HEK293 (cell line): ENCODE data around the gene PLK3.

Experiments
- EGR2 ChIP-seq: fragments of 450-650 bp; formaldehyde crosslinking; IDR thresholded peaks from 2 replicates; pipeline ENCODE4 v1.5.1; 2016; ENCODE audit warnings: low read depth, missing biosample characterization, missing genetic modification characterization
- HOXD13 ChIP-seq: sonication (generic); formaldehyde crosslinking; IDR thresholded peaks from 2 replicates; pipeline ENCODE4 v1.8.0; 2022; ENCODE audit warnings: missing genetic modification reagents, borderline replicate concordance
- RBAK ChIP-seq: fragments of 450-650 bp; formaldehyde crosslinking; IDR thresholded peaks from 2 replicates; pipeline ENCODE4 v1.5.1; 2016; ENCODE audit warnings: missing biosample characterization, missing genetic modification characterization
- YY2 ChIP-seq: fragments of 450-650 bp; formaldehyde crosslinking; IDR thresholded peaks from 2 replicates; pipeline ENCODE4 v1.5.1; 2016; ENCODE audit warnings: missing biosample characterization, missing genetic modification characterization
- ZBTB1 ChIP-seq: fragments of 450-650 bp; formaldehyde crosslinking; IDR thresholded peaks from 2 replicates; pipeline ENCODE4 v1.5.1; 2016; ENCODE audit warnings: missing biosample characterization, missing genetic modification characterization
- ZBTB21 ChIP-seq: fragments of 450-650 bp; formaldehyde crosslinking; IDR thresholded peaks from 2 replicates; pipeline ENCODE4 v1.5.1; 2017; ENCODE audit warnings: missing biosample characterization, missing genetic modification characterization
- ZFP3 ChIP-seq: fragments of 450-650 bp; formaldehyde crosslinking; IDR thresholded peaks from 2 replicates; pipeline ENCODE4 v1.5.1; 2016; ENCODE audit warnings: low read depth, missing biosample characterization, missing genetic modification characterization
- ZNF350 ChIP-seq: fragments of 450-650 bp; formaldehyde crosslinking; IDR thresholded peaks from 2 replicates; pipeline ENCODE4 v1.5.0; 2017; ENCODE audit warnings: missing biosample characterization, mild to moderate bottlenecking, missing genetic modification characterization
- ZNF37A ChIP-seq: fragments of 450-650 bp; IDR thresholded peaks from 2 replicates; pipeline ENCODE4 v1.5.1; 2018; ENCODE audit warnings: missing biosample characterization, missing genetic modification characterization
- ZNF394 ChIP-seq: fragments of 450-650 bp; formaldehyde crosslinking; IDR thresholded peaks from 2 replicates; pipeline ENCODE4 v1.5.1; 2016; ENCODE audit warnings: missing biosample characterization, missing genetic modification characterization, mild to moderate bottlenecking, moderate library complexity, borderline replicate concordance
- ZNF416 ChIP-seq: fragments of 450-650 bp; formaldehyde crosslinking; IDR thresholded peaks from 2 replicates; pipeline ENCODE4 v1.5.1; 2016; ENCODE audit warnings: missing biosample characterization, missing genetic modification characterization
- ZNF548 ChIP-seq: fragments of 450-650 bp; formaldehyde crosslinking; IDR thresholded peaks from 2 replicates; pipeline ENCODE4 v1.5.1; 2016; ENCODE audit warnings: missing biosample characterization, missing genetic modification characterization
- ZNF558 ChIP-seq: fragments of 450-650 bp; formaldehyde crosslinking; IDR thresholded peaks from 2 replicates; pipeline ENCODE4 v1.5.1; 2016; ENCODE audit warnings: missing biosample characterization, missing genetic modification characterization
- ZNF792 ChIP-seq: fragments of 450-650 bp; formaldehyde crosslinking; IDR thresholded peaks from 2 replicates; pipeline ENCODE4 v1.5.1; 2016; ENCODE audit warnings: missing biosample characterization, missing genetic modification characterization
- TF ChIP-seq, protein P1 (sequence below): fragments of 450-650 bp; formaldehyde crosslinking; IDR thresholded peaks from 2 replicates; pipeline ENCODE4 v1.5.1; 2016; ENCODE audit warnings: missing biosample characterization, missing genetic modification characterization, low read depth
- TF ChIP-seq, protein P2 (sequence below): fragments of 450-650 bp; formaldehyde crosslinking; IDR thresholded peaks from 2 replicates; pipeline ENCODE4 v1.5.1; 2016; ENCODE audit warnings: missing biosample characterization, missing genetic modification characterization
- TF ChIP-seq, protein P3 (sequence below): fragments of 450-650 bp; formaldehyde crosslinking; IDR thresholded peaks from 2 replicates; pipeline ENCODE4 v1.5.1; 2017; ENCODE audit warnings: missing biosample characterization, missing genetic modification characterization
- TF ChIP-seq, protein P4 (sequence below): fragments of 450-650 bp; formaldehyde crosslinking; IDR thresholded peaks from 2 replicates; pipeline ENCODE4 v1.5.1; 2016; ENCODE audit warnings: missing biosample characterization, missing genetic modification characterization
- TF ChIP-seq, protein P5 (sequence below): fragments of 450-650 bp; formaldehyde crosslinking; IDR thresholded peaks from 2 replicates; pipeline ENCODE4 v1.5.1; 2016; ENCODE audit warnings: missing biosample characterization, missing genetic modification characterization
- TF ChIP-seq, protein P6 (sequence below): fragments of 450-650 bp; formaldehyde crosslinking; IDR thresholded peaks from 2 replicates; pipeline ENCODE4 v1.5.1; 2016; ENCODE audit warnings: missing biosample characterization, missing genetic modification characterization, low read depth

PLK3 gene

DNA sequence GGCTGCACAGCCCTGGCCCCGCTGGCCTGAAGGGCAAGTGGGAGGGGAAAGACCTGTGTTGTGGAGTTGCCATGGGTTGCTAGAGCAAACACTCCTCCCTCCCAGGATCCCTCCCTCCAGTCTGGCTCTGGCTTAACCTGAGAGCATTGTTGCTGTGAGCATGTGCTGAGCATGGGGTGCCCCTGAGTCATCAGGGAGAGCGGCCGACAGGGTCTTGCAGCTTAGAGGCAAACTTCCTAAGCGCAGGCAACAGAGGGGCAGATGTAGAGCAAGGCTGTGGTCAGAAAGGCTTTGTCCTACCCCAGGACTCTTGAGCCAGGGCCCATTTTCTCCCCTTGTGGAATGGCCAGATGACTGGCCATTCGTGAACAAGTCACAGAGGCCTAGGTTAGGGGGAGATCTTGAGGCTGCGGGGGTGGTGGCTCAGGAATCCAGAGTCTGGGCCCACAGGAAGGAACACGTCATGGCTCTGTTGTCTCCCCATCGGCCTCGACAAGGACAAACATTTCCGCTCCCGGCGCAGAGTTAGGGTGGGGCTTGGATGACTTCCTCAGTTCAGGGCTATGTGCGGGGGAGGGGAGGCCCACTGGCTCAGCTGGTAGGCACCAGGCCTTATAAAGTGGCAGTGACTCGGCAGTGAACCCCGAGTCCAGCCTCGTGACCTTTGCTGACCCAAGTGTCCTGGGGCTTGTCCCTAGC is 7.3 kb downstream of the PLK3 start (continued):
- TF ChIP-seq, protein P1, sequence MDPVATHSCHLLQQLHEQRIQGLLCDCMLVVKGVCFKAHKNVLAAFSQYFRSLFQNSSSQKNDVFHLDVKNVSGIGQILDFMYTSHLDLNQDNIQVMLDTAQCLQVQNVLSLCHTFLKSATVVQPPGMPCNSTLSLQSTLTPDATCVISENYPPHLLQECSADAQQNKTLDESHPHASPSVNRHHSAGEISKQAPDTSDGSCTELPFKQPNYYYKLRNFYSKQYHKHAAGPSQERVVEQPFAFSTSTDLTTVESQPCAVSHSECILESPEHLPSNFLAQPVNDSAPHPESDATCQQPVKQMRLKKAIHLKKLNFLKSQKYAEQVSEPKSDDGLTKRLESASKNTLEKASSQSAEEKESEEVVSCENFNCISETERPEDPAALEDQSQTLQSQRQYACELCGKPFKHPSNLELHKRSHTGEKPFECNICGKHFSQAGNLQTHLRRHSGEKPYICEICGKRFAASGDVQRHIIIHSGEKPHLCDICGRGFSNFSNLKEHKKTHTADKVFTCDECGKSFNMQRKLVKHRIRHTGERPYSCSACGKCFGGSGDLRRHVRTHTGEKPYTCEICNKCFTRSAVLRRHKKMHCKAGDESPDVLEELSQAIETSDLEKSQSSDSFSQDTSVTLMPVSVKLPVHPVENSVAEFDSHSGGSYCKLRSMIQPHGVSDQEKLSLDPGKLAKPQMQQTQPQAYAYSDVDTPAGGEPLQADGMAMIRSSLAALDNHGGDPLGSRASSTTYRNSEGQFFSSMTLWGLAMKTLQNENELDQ (tag by site-specific recombination) = no peak
- TF ChIP-seq ZNF558 = no peak
- TF ChIP-seq ZNF792 = no peak
- TF ChIP-seq EGR2 (tag by site-specific recombination) = peak; percentile 33; the same call in 1 of the 2 replicates
- TF ChIP-seq, protein P2, sequence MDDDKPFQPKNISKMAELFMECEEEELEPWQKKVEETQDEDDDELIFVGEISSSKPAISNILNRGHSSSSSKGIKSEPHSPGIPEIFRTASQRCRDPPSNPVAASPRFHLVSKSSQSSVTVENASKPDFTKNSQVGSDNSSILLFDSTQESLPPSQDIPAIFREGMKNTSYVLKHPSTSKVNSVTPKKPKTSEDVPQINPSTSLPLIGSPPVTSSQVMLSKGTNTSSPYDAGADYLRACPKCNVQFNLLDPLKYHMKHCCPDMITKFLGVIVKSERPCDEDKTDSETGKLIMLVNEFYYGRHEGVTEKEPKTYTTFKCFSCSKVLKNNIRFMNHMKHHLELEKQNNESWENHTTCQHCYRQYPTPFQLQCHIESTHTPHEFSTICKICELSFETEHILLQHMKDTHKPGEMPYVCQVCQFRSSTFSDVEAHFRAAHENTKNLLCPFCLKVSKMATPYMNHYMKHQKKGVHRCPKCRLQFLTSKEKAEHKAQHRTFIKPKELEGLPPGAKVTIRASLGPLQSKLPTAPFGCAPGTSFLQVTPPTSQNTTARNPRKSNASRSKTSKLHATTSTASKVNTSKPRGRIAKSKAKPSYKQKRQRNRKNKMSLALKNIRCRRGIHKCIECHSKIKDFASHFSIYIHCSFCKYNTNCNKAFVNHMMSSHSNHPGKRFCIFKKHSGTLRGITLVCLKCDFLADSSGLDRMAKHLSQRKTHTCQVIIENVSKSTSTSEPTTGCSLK (tag by site-specific recombination) = no peak
- TF ChIP-seq, protein P3, sequence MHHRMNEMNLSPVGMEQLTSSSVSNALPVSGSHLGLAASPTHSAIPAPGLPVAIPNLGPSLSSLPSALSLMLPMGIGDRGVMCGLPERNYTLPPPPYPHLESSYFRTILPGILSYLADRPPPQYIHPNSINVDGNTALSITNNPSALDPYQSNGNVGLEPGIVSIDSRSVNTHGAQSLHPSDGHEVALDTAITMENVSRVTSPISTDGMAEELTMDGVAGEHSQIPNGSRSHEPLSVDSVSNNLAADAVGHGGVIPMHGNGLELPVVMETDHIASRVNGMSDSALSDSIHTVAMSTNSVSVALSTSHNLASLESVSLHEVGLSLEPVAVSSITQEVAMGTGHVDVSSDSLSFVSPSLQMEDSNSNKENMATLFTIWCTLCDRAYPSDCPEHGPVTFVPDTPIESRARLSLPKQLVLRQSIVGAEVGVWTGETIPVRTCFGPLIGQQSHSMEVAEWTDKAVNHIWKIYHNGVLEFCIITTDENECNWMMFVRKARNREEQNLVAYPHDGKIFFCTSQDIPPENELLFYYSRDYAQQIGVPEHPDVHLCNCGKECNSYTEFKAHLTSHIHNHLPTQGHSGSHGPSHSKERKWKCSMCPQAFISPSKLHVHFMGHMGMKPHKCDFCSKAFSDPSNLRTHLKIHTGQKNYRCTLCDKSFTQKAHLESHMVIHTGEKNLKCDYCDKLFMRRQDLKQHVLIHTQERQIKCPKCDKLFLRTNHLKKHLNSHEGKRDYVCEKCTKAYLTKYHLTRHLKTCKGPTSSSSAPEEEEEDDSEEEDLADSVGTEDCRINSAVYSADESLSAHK (tag by site-specific recombination) = no peak
- no peak for TF ChIP-seq ZNF416 (tag by site-specific recombination)
- no peak for TF ChIP-seq ZNF350 (tag by site-specific recombination)
- no peak for TF ChIP-seq ZNF37A (tag by site-specific recombination)
- TF ChIP-seq, protein P4, sequence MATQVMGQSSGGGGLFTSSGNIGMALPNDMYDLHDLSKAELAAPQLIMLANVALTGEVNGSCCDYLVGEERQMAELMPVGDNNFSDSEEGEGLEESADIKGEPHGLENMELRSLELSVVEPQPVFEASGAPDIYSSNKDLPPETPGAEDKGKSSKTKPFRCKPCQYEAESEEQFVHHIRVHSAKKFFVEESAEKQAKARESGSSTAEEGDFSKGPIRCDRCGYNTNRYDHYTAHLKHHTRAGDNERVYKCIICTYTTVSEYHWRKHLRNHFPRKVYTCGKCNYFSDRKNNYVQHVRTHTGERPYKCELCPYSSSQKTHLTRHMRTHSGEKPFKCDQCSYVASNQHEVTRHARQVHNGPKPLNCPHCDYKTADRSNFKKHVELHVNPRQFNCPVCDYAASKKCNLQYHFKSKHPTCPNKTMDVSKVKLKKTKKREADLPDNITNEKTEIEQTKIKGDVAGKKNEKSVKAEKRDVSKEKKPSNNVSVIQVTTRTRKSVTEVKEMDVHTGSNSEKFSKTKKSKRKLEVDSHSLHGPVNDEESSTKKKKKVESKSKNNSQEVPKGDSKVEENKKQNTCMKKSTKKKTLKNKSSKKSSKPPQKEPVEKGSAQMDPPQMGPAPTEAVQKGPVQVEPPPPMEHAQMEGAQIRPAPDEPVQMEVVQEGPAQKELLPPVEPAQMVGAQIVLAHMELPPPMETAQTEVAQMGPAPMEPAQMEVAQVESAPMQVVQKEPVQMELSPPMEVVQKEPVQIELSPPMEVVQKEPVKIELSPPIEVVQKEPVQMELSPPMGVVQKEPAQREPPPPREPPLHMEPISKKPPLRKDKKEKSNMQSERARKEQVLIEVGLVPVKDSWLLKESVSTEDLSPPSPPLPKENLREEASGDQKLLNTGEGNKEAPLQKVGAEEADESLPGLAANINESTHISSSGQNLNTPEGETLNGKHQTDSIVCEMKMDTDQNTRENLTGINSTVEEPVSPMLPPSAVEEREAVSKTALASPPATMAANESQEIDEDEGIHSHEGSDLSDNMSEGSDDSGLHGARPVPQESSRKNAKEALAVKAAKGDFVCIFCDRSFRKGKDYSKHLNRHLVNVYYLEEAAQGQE (tag by site-specific recombination) = no peak
- TF ChIP-seq ZFP3 = no peak
- TF ChIP-seq ZBTB21 = peak; percentile 54; the same call in 1 of the 2 replicates
- TF ChIP-seq, protein P5, sequence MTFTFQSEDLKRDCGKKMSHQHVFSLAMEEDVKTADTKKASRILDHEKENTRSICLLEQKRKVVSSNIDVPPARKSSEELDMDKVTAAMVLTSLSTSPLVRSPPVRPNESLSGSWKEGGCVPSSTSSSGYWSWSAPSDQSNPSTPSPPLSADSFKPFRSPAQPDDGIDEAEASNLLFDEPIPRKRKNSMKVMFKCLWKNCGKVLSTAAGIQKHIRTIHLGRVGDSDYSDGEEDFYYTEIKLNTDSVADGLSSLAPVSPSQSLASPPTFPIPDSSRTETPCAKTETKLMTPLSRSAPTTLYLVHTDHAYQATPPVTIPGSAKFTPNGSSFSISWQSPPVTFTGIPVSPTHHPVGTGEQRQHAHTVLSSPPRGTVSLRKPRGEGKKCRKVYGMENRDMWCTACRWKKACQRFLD (tag by site-specific recombination) = no peak
- no peak for TF ChIP-seq YY2
- TF ChIP-seq ZNF548 (tag by site-specific recombination) = no peak
- no peak for TF ChIP-seq ZBTB1 (tag by site-specific recombination)
- no peak for TF ChIP-seq HOXD13 (CRISPR knock-in tag)
- TF ChIP-seq, protein P6, sequence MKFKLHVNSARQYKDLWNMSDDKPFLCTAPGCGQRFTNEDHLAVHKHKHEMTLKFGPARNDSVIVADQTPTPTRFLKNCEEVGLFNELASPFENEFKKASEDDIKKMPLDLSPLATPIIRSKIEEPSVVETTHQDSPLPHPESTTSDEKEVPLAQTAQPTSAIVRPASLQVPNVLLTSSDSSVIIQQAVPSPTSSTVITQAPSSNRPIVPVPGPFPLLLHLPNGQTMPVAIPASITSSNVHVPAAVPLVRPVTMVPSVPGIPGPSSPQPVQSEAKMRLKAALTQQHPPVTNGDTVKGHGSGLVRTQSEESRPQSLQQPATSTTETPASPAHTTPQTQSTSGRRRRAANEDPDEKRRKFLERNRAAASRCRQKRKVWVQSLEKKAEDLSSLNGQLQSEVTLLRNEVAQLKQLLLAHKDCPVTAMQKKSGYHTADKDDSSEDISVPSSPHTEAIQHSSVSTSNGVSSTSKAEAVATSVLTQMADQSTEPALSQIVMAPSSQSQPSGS (tag by site-specific recombination) = peak; percentile 61
- TF ChIP-seq RBAK (tag by site-specific recombination) = no peak
- no peak for TF ChIP-seq ZNF394 (tag by site-specific recombination)
